ENCODE results near the gene DNMBP. TPM values are rescaled to one million over a fixed set of nuclear protein-coding genes. Genes with fewer than 3 reads are reported as not detected.

Gene DNMBP
- total and polyA plus RNA-seq, 2 of the 8 experiments (the other 6 are each of a cell fraction or from before 2014, with no cell fraction given) = 19.1 to 26.4 TPM

DNA sequence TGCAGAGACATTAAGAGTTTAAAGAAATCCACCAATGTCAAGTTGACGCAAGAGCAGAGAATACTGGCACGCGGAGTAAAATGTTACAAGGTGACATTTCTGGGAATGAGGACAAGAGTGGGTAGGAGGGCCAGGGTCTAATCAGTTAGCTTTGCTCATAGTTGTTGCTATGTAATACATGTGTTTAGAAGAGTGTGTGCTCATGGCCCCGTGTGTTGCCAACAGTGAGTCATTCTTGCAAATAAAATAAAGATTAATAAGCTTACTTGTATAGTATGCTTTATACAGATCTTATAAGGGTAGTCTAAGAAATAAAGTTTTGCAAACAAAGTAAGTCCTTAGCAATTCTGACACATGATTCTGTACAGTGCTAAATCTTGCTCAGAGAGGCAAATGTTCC is 64.5 kb downstream of the DNMBP start:
- WGBS, 2 experiments (ENCODE audit: extremely low coverage in 1 of 2, insufficient coverage in 1 of 2, insufficient read length in 1 of 2, insufficient replicate concordance in 2 of 2, low coverage in 1 of 2, low lambda C conversion rate in 2 of 2, missing lambda C conversion rate in 1 of 2) = 91% methylated on average over 4 of the region's 4 CpGs; no CpG with 5 or more reads in 1 of the 2 experiments
- TF ChIP-seq KDM1A (IDR thresholded peaks at IDR 0.05; ENCODE audit: borderline replicate concordance, low read length) = no peak
- no peak overlapping the region for H4K91ac ChIP-seq (replicated peaks; ENCODE audit: insufficient read length, low read length)
- no peak overlapping the region for H3K9ac ChIP-seq (replicated peaks in 1 of 4; ENCODE audit: extremely low read depth in 1 of 4, low read depth in 3 of 4, low read length in 3 of 4)
- H3K36me3 ChIP-seq (ENCODE audit: control insufficient read depth in 2 of 4, insufficient read depth in 4 of 4, low read length in 3 of 4) = peaks cover 0 to under 1% (median 0%) of the 10 kb centered on the region in 4 experiments; a peak in 1 of 8 replicates
- peaks cover 0 to 4% (median 0%) of the 10 kb centered on the region in 4 experiments; a peak in 1 of 7 replicates for H3K4me1 ChIP-seq (replicated peaks in 1 of 4; ENCODE audit: control insufficient read depth in 3 of 4, insufficient read depth in 4 of 4, low read length in 3 of 4)
- H3K79me1 ChIP-seq (ENCODE audit: low read depth, low read length) = no peaks in the 10 kb centered on the region
- H3K4me2 ChIP-seq (ENCODE audit: insufficient read depth in 1 of 2, low read depth in 2 of 2, low read length in 2 of 2) = no peak overlapping the region
- no peak overlapping the region for H3K18ac ChIP-seq (ENCODE audit: extremely low read depth, low read length)
- no peak overlapping the region for H3K14ac ChIP-seq (ENCODE audit: insufficient read length)
- H3K56ac ChIP-seq (replicated peaks; ENCODE audit: insufficient read length, low read depth, low read length) = no peak overlapping the region
- H2AFZ ChIP-seq (ENCODE audit: low read length) = no peak overlapping the region
- FAIRE-seq = no peak
- CTCF ChIA-PET (ENCODE audit: partially characterized antibody) = interaction anchor here (1.1 to 1.3 kb wide), 2 partner anchors 11 to 27 kb away, joined by 3 to 4 read pairs; no protein-coding TSS in a partner anchor
- no peak overlapping the region for H2BK12ac ChIP-seq (ENCODE audit: low read depth, low read length)
- no peak overlapping the region for H2BK5ac ChIP-seq (ENCODE audit: low read depth, low read length)
- no peaks in the 10 kb centered on the region for H3K79me2 ChIP-seq (ENCODE audit: control insufficient read depth in 1 of 2, insufficient read depth in 2 of 2, low read length in 2 of 2)
- H3K27me3 ChIP-seq (replicated peaks in 1 of 4; ENCODE audit: control insufficient read depth in 3 of 4, extremely low read depth in 1 of 4, insufficient read depth in 3 of 4, low read length in 3 of 4) = no peaks in the 10 kb centered on the region
- no peak overlapping the region for H3K27ac ChIP-seq (ENCODE audit: low read depth, low read length)
- DNase-seq (ENCODE audit: low read depth in 1 of 2, low spot score in 2 of 2) = no peak
- no peaks in the 10 kb centered on the region for H3K23me2 ChIP-seq (ENCODE audit: low read depth, low read length)
- H4K20me1 ChIP-seq (replicated peaks in 1 of 2; ENCODE audit: control insufficient read depth in 1 of 2, insufficient read depth in 2 of 2, low read length in 2 of 2) = no peaks in the 10 kb centered on the region
- H4K5ac ChIP-seq (ENCODE audit: insufficient read length, low read depth, low read length) = no peak overlapping the region
- no peak overlapping the region for H3K4ac ChIP-seq (replicated peaks; ENCODE audit: insufficient read length, low read depth, low read length)
- POLR2A ChIA-PET (ENCODE audit: partially characterized antibody) = interaction anchor here (0.6 to 1.1 kb wide), 4 partner anchors 24 to 44 kb away, joined by 3 to 4 read pairs (median 3); no protein-coding TSS in a partner anchor
- H2BK20ac ChIP-seq (ENCODE audit: low read length) = no peak overlapping the region
- no peak overlapping the region for H2AK5ac ChIP-seq (ENCODE audit: low read depth, low read length)
- no peak overlapping the region for H2BK120ac ChIP-seq (replicated peaks; ENCODE audit: low read depth, low read length)
- peaks cover 6 to 10% of the 10 kb centered on the region in 2 experiments; a peak in 1 of 4 replicates for H3K9me3 ChIP-seq (ENCODE audit: insufficient read depth in 2 of 2, low read depth in 1 of 2, low read length in 1 of 2)
- H4K8ac ChIP-seq (ENCODE audit: extremely low read depth, insufficient read depth, low read length) = no peak overlapping the region
- no peak overlapping the region for H3K23ac ChIP-seq (ENCODE audit: insufficient read length)
- H2BK15ac ChIP-seq (ENCODE audit: low read length) = no peak overlapping the region
- H3K4me3 ChIP-seq (ENCODE audit: extremely low read depth in 1 of 4, insufficient read depth in 2 of 4, low read depth in 3 of 4, low read length in 4 of 4) = no peak overlapping the region

Data from H1 (cell line).